ENCODE results near the gene NTM. TPM values are rescaled to one million over a fixed set of nuclear protein-coding genes. Genes with fewer than 3 reads are reported as not detected.

The NTM gene
- total and polyA plus RNA-seq, 2 experiments from 2014 or later, result 25.9 to 49.0 TPM

DNA sequence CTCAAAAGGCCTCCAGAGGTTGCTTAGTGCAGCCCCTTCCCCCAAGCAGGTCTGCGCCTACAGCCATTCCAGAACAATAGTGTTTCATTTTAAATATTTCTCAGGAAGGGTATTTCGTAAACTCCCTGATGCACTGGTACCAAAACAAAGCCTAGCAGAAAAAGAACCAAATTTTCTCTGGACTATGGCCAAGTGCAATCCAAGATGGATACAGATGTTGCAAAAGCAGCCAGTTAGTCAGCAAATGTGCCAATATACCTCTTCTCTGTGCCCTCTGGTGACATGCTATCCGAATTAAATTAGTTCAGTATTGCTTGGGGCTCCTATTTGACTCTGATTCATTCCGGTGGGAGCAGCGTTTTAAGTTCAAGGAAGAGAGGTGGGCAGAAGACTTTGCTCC lies 247.8 kb downstream of the NTM start:
- Histone ChIP-seq H3K9me3 (ENCODE audit: low read depth) (no peaks in the 10 kb centered on the region), H3K4me1 (ENCODE audit: insufficient read depth) (peaks cover 17% of the 10 kb centered on the region), H3K27ac (no peak overlapping the region), H3K4me3 (no peak overlapping the region), H3K4me2 (ENCODE audit: unreplicated experiment) (peak overlapping the region; percentile 11), H3F3A (ENCODE audit: insufficient read depth) (0 out of 2 replicates have a peak, but pooled peaks cover 4% of the 10 kb centered on the region), H3K9me2 (ENCODE audit: insufficient read depth) (no peaks in the 10 kb centered on the region), H3K9ac (no peak overlapping the region), H3K27me3 (replicated peaks; ENCODE audit: insufficient read depth) (no peaks in the 10 kb centered on the region; the same call in 1 of the 2 replicates), H3K79me2 (ENCODE audit: insufficient read depth) (no peaks in the 10 kb centered on the region), H3K36me3 (ENCODE audit: low read depth) (no peaks in the 10 kb centered on the region), H2AFZ (no peak overlapping the region), H4K20me1 (ENCODE audit: insufficient read depth) (no peaks in the 10 kb centered on the region)
- TF ChIP-seq EZH2 (IDR thresholded peaks at IDR 0.05; ENCODE audit: insufficient read depth, poor library complexity, severe bottlenecking) (no peak), EZH2phosphoT487 (IDR thresholded peaks at IDR 0.05; ENCODE audit: insufficient read depth, low read depth) (no peak)
- peak; percentile 81 for DNase-seq
- 46 to 48% methylated on average over 5 of the region's 5 CpGs for WGBS, 2 experiments (ENCODE audit: low coverage in 1 of 2, low lambda C conversion rate in 2 of 2, missing lambda C conversion rate in 2 of 2)
- in situ Hi-C loops (cut with MboI), result no loop called here

GRCh38 chr11:131622193-131622592 lies 251.8 kb downstream of the NTM start:
- no peaks in the 10 kb centered on the region for H4K20me1 ChIP-seq (ENCODE audit: insufficient read depth)
- no peak for TF ChIP-seq EZH2 (IDR thresholded peaks at IDR 0.05; ENCODE audit: insufficient read depth, poor library complexity, severe bottlenecking)
- TF ChIP-seq EZH2phosphoT487 (IDR thresholded peaks at IDR 0.05; ENCODE audit: insufficient read depth, low read depth), result no peak
- no peaks in the 10 kb centered on the region for H3K36me3 ChIP-seq (ENCODE audit: low read depth)
- in situ Hi-C loops (cut with MboI), result no loop called here
- H3K79me2 ChIP-seq (ENCODE audit: insufficient read depth), result no peaks in the 10 kb centered on the region
- no peak overlapping the region for H2AFZ ChIP-seq
- H3K4me2 ChIP-seq (ENCODE audit: unreplicated experiment), result no peak overlapping the region
- DNase-seq, result no peak
- 82 to 85% methylated on average over 8 of the region's 8 CpGs for WGBS, 2 experiments (ENCODE audit: low coverage in 1 of 2, low lambda C conversion rate in 2 of 2, missing lambda C conversion rate in 2 of 2)
- no peaks in the 10 kb centered on the region for H3K9me2 ChIP-seq (ENCODE audit: insufficient read depth)
- H3K9me3 ChIP-seq (ENCODE audit: low read depth), result no peaks in the 10 kb centered on the region
- H3K4me1 ChIP-seq (ENCODE audit: insufficient read depth), result peaks cover 28% of the 10 kb centered on the region
- H3K27ac ChIP-seq, result no peak overlapping the region
- H3K27me3 ChIP-seq (replicated peaks; ENCODE audit: insufficient read depth), result no peaks in the 10 kb centered on the region
- H3K9ac ChIP-seq, result no peak overlapping the region
- peaks cover 21% of the 10 kb centered on the region for H3F3A ChIP-seq (ENCODE audit: insufficient read depth)
- H3K4me3 ChIP-seq, result no peak overlapping the region

GRCh38 chr11:131624531-131624930 lies 254.1 kb downstream of the NTM start:
- Histone ChIP-seq H3K4me2 (ENCODE audit: unreplicated experiment) (peak overlapping the region; percentile 6), H3K9ac (no peak overlapping the region)
- 8 to 9% methylated on average over 4 of the region's 4 CpGs for WGBS, 2 experiments (ENCODE audit: low coverage in 1 of 2, low lambda C conversion rate in 2 of 2, missing lambda C conversion rate in 2 of 2)

GRCh38 chr11:131626788-131627187 lies 256.4 kb downstream of the NTM start:
- Histone ChIP-seq H4K20me1 (ENCODE audit: insufficient read depth) (no peaks in the 10 kb centered on the region), H3K9me2 (ENCODE audit: insufficient read depth) (no peaks in the 10 kb centered on the region), H3K4me1 (ENCODE audit: insufficient read depth) (peaks cover 17% of the 10 kb centered on the region), H3K27me3 (replicated peaks; ENCODE audit: insufficient read depth) (no peaks in the 10 kb centered on the region), H2AFZ (no peak overlapping the region), H3K27ac (no peak overlapping the region), H3K4me2 (ENCODE audit: unreplicated experiment) (no peak overlapping the region), H3K79me2 (ENCODE audit: insufficient read depth) (no peaks in the 10 kb centered on the region), H3K4me3 (no peak overlapping the region), H3K9me3 (ENCODE audit: low read depth) (no peaks in the 10 kb centered on the region), H3K36me3 (ENCODE audit: low read depth) (no peaks in the 10 kb centered on the region), H3F3A (ENCODE audit: insufficient read depth) (peaks cover 17% of the 10 kb centered on the region), H3K9ac (no peak overlapping the region)
- TF ChIP-seq EZH2 (IDR thresholded peaks at IDR 0.05; ENCODE audit: insufficient read depth, poor library complexity, severe bottlenecking) (no peak), EZH2phosphoT487 (IDR thresholded peaks at IDR 0.05; ENCODE audit: insufficient read depth, low read depth) (no peak)
- in situ Hi-C loops (cut with MboI), result no loop called here
- WGBS, 2 experiments (ENCODE audit: low coverage in 1 of 2, low lambda C conversion rate in 2 of 2, missing lambda C conversion rate in 2 of 2), result 48% methylated on average over 9 of the region's 9 CpGs
- no peak for DNase-seq

More at GRCh38 chr11:131624531-131624930, 254.1 kb downstream of the NTM start:
- Histone ChIP-seq H4K20me1 (ENCODE audit: insufficient read depth) (no peaks in the 10 kb centered on the region), H3K27me3 (replicated peaks; ENCODE audit: insufficient read depth) (no peaks in the 10 kb centered on the region), H3K36me3 (ENCODE audit: low read depth) (no peaks in the 10 kb centered on the region), H2AFZ (no peak overlapping the region), H3K27ac (peak overlapping the region; percentile 45), H3K79me2 (ENCODE audit: insufficient read depth) (no peaks in the 10 kb centered on the region), H3K4me1 (ENCODE audit: insufficient read depth) (peaks cover 17% of the 10 kb centered on the region), H3K9me2 (ENCODE audit: insufficient read depth) (no peaks in the 10 kb centered on the region), H3K4me3 (no peak overlapping the region), H3F3A (ENCODE audit: insufficient read depth) (peaks cover 17% of the 10 kb centered on the region), H3K9me3 (ENCODE audit: low read depth) (no peaks in the 10 kb centered on the region)
- TF ChIP-seq EZH2 (IDR thresholded peaks at IDR 0.05; ENCODE audit: insufficient read depth, poor library complexity, severe bottlenecking) (no peak), EZH2phosphoT487 (IDR thresholded peaks at IDR 0.05; ENCODE audit: insufficient read depth, low read depth) (no peak)
- DNase-seq, result peak; percentile 85
- in situ Hi-C loops (cut with MboI), result no loop called here

DNA sequence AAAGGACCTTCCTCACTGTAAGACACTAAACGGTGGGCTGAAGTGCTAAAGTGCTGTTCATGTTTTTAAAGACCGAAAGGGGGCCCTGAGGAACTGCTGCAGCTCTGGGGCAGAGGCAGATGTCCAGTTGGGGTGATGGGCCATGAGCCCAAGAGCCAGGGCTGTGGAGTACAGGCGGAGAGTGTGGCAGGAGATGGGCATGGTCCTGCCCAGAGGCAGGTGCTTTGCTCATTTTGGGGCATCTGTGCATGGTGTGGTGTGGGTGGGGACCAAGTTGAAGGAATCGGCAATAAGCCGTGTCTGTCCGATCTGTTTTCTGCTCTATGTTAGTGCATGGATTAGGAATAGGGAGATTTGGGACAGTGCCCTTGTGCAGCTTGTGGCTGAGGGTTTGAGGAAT lies 258.3 kb downstream of the NTM start:
- Histone ChIP-seq H3K27me3 (replicated peaks; ENCODE audit: insufficient read depth) (no peaks in the 10 kb centered on the region), H3K4me3 (no peak overlapping the region), H3K9me3 (ENCODE audit: low read depth) (no peaks in the 10 kb centered on the region), H3K79me2 (ENCODE audit: insufficient read depth) (no peaks in the 10 kb centered on the region), H3K27ac (no peak overlapping the region), H3K36me3 (ENCODE audit: low read depth) (no peaks in the 10 kb centered on the region), H4K20me1 (ENCODE audit: insufficient read depth) (no peaks in the 10 kb centered on the region), H3F3A (ENCODE audit: insufficient read depth) (peaks cover 17% of the 10 kb centered on the region), H3K4me2 (ENCODE audit: unreplicated experiment) (no peak overlapping the region), H3K9me2 (ENCODE audit: insufficient read depth) (no peaks in the 10 kb centered on the region), H3K9ac (no peak overlapping the region), H2AFZ (no peak overlapping the region), H3K4me1 (ENCODE audit: insufficient read depth) (peaks cover 16% of the 10 kb centered on the region)
- DNase-seq, result no peak
- in situ Hi-C loops (cut with MboI), result no loop called here
- TF ChIP-seq EZH2phosphoT487 (IDR thresholded peaks at IDR 0.05; ENCODE audit: insufficient read depth, low read depth) (no peak), EZH2 (IDR thresholded peaks at IDR 0.05; ENCODE audit: insufficient read depth, poor library complexity, severe bottlenecking) (no peak)
- 57 to 65% methylated on average over 6 of the region's 6 CpGs for WGBS, 2 experiments (ENCODE audit: low coverage in 1 of 2, low lambda C conversion rate in 2 of 2, missing lambda C conversion rate in 2 of 2)

Data from GM23248 (cell line).